Superior temporal gyrus (tissue), 1 donor: ENCODE results near the gene IPMK.
A peak's percentile ranks its signal among the peaks of the same experiment; 100 is the strongest.
"Not testable (repeated sequence)": the region's sequence is repeated elsewhere in the genome, so short reads cannot be mapped to it uniquely, and the experiment has no call there.

Experiments used
- DNase-seq: peaks from one replicate; pipeline ENCODE4 v3.0.0-alpha.2; 2016; ENCODE audit errors: extremely low spot score

IPMK gene

DNA sequence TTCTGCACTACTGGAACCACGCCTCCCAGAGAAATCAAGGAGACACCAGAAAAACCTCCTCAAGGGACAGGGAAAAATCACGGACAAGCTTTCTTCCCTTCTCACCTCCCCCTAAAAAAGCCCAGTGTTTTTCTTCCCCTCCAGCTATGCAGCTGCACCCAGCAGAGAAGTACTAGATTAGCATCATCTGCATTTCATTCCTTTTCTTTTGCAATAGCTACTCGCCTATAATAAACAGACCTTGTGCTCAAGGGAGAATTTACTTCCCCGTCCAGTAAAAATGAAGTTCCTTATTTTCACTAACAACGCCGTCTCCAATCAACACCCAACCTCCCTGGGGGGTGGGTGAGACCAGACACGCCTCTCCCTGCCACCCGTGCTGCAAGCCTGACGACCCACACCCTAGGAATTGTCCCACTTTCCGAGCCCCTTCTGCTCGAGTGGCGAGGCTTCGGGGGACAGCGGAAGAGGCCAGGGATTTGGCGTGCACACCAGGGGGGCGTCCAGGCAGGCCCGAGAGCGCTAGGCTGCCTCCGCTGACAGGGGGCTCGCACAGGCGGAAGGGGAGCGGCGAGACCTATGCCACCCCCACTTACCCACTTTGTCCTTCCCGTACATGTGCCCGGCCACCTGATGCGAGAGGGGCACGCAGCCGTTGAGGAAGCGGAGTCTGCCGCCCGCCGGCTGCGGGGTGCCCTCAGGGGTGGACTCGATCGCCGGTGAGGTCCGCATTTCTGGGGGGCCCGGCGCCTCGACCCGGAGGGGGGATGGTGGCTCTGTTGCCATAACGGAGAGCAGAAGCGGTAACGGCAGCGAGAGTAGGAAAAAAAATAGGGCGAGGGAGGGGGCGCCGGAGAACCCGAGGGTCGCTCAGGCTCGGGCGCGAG lies 625 bp downstream of the IPMK start:
- peak; percentile 69 for DNase-seq

- peak; percentile 42 for DNase-seq
These were observed 1.5 kb downstream of the IPMK start for GRCh38 chr10:58266003-58266825.

GRCh38 chr10:58265249-58265648 lies 2.4 kb downstream of the IPMK start:
- DNase-seq: no peak

DNA sequence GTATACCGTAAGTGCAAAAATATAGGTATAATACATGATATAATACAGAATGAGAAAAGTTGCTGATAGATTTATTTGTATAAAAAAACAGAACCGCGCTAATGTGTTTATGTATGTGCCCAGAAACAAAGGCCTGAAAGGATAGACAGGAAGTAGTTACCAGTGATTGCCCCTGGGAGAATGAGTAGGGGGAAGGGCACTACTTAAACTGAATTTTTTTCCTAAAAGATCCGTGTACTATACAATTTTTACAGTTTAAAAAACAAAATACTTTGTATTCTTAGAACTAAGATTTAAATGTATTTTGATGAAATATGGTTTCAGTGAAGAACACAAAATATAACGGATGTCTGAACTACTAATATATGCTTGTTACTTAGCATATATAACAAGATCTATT lies 2.9 kb downstream of the IPMK start:
- DNase-seq: no peak

GRCh38 chr10:58262766-58263165 lies 4.9 kb downstream of the IPMK start:
- no peak for DNase-seq

DNA sequence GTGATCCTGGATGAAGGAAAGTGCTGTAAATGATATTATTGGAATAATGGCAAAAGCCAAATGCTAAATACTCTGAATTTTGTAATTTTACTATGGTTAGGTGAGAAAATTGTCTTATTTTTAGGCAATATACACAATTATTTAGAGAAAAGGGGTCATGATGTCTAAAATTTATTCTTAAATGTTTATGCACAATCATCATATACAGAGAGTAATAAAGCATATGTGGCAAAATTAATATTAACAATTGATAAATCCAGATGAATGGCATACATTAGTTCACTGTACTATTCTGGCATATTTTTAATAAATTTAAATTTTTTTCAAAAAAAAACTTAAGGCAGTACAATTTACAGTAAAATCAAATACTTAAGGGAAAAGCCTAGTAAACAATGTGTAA lies 7.4 kb downstream of the IPMK start:
- DNase-seq: no peak

DNA sequence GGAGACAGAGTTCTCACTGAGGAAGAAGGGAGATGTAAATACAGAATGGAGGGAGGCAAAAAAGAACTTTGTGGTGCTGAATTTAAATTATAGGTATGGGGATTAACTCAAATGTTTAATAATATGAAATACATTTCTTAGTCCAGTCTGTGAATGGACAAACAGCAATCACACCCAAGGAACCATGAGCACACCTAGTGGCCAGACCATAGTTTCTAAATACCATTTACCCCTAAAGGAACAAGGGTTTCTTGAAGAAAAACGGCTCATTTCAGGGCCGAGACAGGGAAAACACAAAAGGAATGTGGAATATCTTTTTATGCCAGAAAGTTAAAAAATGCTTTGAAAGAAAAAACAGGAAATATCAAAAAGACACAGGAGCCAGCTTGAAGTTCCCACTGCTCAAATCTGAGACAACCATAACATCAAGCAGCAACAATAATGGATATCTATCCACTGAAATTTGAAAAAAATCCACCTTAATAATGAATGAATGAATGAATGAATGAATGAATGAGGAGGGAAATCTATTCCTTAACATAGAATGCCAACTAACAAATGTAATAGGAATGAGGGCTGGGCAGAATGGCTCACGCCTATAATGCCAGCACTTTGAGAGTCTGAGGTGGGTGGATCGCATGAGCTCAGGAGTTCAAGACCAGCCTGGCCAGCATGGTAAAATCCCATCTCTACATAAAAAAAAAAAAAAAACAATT lies 8.6 kb downstream of the IPMK start:
- DNase-seq: no peak

DNA sequence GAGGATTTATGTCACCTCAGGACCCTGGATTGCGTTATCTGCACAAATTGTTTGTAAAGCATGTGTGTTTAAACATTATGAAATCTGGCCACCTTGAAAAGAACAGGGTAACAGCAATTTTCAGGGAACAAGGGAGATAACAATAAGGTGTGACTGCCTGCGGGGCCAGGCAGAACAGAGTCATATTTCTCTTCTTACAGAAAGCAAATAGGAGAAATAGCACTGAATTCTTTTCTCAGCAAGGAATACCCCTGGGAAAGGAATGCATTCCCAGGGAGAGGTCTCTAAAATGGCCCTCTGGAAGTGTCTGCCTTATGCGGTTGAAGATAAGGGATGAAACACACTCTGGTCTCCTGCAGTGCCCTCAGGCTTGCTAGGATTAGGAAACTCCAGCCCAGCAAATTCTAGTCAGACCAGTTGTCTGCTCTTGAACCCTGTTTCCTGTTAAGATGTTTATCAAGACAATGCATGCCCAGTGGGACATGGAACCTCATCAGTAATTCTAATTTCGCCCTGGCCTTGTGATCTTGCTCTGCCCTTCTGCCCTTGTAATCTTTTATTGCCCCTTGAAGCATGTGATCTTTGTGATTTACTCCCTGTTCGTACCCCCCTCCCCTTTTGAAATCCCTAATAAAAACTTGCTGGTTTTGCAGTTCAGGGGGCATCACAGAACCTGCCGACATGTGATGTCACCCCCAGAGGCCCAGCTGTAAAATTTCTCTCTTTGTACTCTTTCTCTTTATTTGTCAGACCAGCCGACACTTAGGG lies 11.5 kb downstream of the IPMK start:
- DNase-seq: not testable (repeated sequence)

GRCh38 chr10:58254644-58255043 lies 13.1 kb downstream of the IPMK start:
- no peak for DNase-seq

GRCh38 chr10:58253184-58253583 lies 14.5 kb downstream of the IPMK start:
- no peak for DNase-seq

GRCh38 chr10:58244666-58245065 lies 23.0 kb downstream of the IPMK start:
- not testable (repeated sequence) for DNase-seq

GRCh38 chr10:58244242-58244641 lies 23.5 kb downstream of the IPMK start:
- not testable (repeated sequence) for DNase-seq

- not testable (repeated sequence) for DNase-seq
These were observed 23.9 kb downstream of the IPMK start for GRCh38 chr10:58243801-58244200.

- DNase-seq: no peak
These were observed 24.4 kb downstream of the IPMK start for GRCh38 chr10:58243269-58243668.

DNA sequence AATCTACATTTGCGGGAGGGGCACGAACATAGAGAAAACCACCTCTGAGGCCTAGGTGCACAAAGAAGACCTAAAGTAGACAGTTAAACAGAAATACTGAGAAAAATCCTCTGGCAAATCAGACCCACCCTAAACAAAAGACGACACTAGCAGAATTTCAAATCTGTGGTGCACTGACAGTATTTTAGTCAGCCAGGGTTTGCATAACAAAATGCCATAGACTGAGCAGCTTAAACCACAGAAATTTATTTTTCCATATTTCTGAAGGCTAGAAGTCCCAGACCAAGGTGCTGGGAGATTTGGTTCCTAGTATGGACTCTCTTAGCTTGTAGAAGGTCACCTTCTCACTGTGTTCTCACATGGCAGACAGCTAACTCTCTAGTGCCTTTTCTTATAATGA lies 26.3 kb downstream of the IPMK start:
- DNase-seq: no peak

- DNase-seq: no peak
These were observed 27.2 kb downstream of the IPMK start for GRCh38 chr10:58240531-58240930.

GRCh38 chr10:58239561-58240169 lies 28.0 kb downstream of the IPMK start:
- DNase-seq: no peak

- DNase-seq: no peak
These were observed 30.5 kb downstream of the IPMK start for GRCh38 chr10:58237014-58237834.

- DNase-seq: not testable (repeated sequence)
These were observed 37.8 kb downstream of the IPMK start for GRCh38 chr10:58229856-58230255.

- no peak for DNase-seq
These were observed 42.0 kb downstream of the IPMK start for GRCh38 chr10:58225654-58226053.
